ENCODE results near the gene PPP1R10.

- no peak for TF ChIP-seq CTCF (IDR thresholded peaks at IDR 0.05)
- no peak for TF ChIP-seq POLR2A (IDR thresholded peaks at IDR 0.05)
These were observed 3.6 kb downstream of the PPP1R10 start for GRCh38 chr6:30613251-30614043.

Measured in breast epithelium (tissue), 3 donors.